Sigmoid colon (tissue), 7 donors: ENCODE data around the gene GDPD3. TPM values are rescaled to one million over a fixed set of nuclear protein-coding genes. Genes with fewer than 3 reads are reported as not detected.

Source experiments
- DNase-seq: peaks from one replicate; pipeline ENCODE4 v3.0.0-alpha.2; 2019
- H3K27ac ChIP-seq, 4 donors: fragments of 200-600 bp; sonication (generic); one replicate each; pipeline ENCODE4 v1.5.1; 2016 to 2019; ENCODE audit warnings: mild to moderate bottlenecking in 1 of 4
- H3K27me3 ChIP-seq, 3 donors: fragments of 200-600 bp; sonication (generic); one replicate each; pipeline ENCODE4 v1.5.1; 2019; ENCODE audit warnings: mild to moderate bottlenecking in 1 of 3
- H3K36me3 ChIP-seq, 4 donors: fragments of 200-600 bp; sonication (generic); one replicate each; pipeline ENCODE4 v1.5.1; 2016 to 2019
- H3K4me1 ChIP-seq, 4 donors: fragments of 200-600 bp; sonication (generic); one replicate each; pipeline ENCODE4 v1.5.1; 2017 to 2019
- H3K4me3 ChIP-seq, 4 donors: fragments of 200-600 bp; sonication (generic); one replicate each; pipeline ENCODE4 v1.5.1; 2017 to 2019; ENCODE audit warnings: mild to moderate bottlenecking in 2 of 4, moderate library complexity in 1 of 4
- H3K9me3 ChIP-seq, 4 donors: fragments of 200-600 bp in 3 of 4; sonication (generic) in 3 of 4; one replicate each; pipeline versions ENCODE4 v1.5.1 to v1.6.1; 2013 to 2019
- EP300 ChIP-seq, 4 donors: sonication (generic); formaldehyde crosslinking; IDR thresholded peaks; one replicate each; pipeline ENCODE4 v1.6.1; 2017; ENCODE audit warnings: antibody characterized with exemption in 4 of 4
- POLR2A ChIP-seq, 2 donors: fragments of 450-650 bp; IDR thresholded peaks; one replicate each; pipeline ENCODE4 v1.6.1; 2016; ENCODE audit warnings: antibody characterized with exemption in 2 of 2, mild to moderate bottlenecking in 2 of 2, moderate library complexity in 2 of 2
- POLR2AphosphoS5 ChIP-seq, 4 donors: sonication (generic); formaldehyde crosslinking; IDR thresholded peaks; one replicate each; pipeline ENCODE4 v1.6.1; 2017; ENCODE audit warnings: antibody characterized with exemption in 4 of 4
- WGBS, 2 donors: extraction: QIAGEN DNeasy Blood & Tissue Kit; methylation state at CpG; one replicate each; pipeline ENCODE4 v1.1.7; 2013; 5-methylcytosine and 5-hydroxymethylcytosine counted together
- intact Hi-C: fragments of 100-400 bp; cut with DNase I; formaldehyde crosslinking; loops from one replicate; pipeline ENCODE4 v1.15.1; 2023
- polyA plus RNA-seq, 3 donors: library from polyadenylated mRNA; stranded (reverse); fragments of 200-250 nt; gene quantifications; one replicate each; pipeline ENCODE4 v1.2.3, GENCODE V29; 2013
- total RNA-seq, 4 donors: library from RNA; depleted of rRNA; stranded (reverse); fragments of >200 nt; gene quantifications; one replicate each; pipeline ENCODE4 v1.1.0, GENCODE V29; 2016
- TF ChIP-seq, protein P1 (sequence below), 4 experiments: fragments of 450-650 bp in 3 of 4; fragments of 200-600 bp in 1 of 4; IDR thresholded peaks; one replicate each; pipeline ENCODE4 v1.5.1; 2016 to 2019; ENCODE audit warnings: antibody characterized with exemption in 4 of 4, mild to moderate bottlenecking in 3 of 4, moderate library complexity in 2 of 4
- donor health status: healthy with polysubstance abuse.
- donor health status: Bipolar disorder and iron deficiency.
- donor health status: healthy.

Gene GDPD3
- total and polyA plus RNA-seq, 7 donors: 0.54 to 68.8 (median 8.0) TPM

GRCh38 chr16:30082545-30083090 is 30.7 kb downstream of the GDPD3 start:
- 90% methylated on average over 20 of the region's 20 CpGs for WGBS, 2 donors
- Histone ChIP-seq H3K36me3 (peaks cover 21 to 81% (median 47%) of the 10 kb centered on the region in 4 donors), H3K4me1 (peaks cover 0 to 15% (median 12%) of the 10 kb centered on the region in 4 donors), H3K9me3 (no peaks in the 10 kb centered on the region), H3K27me3 (no peaks in the 10 kb centered on the region), H3K27ac (no peak overlapping the region), H3K4me3 (no peak overlapping the region)
- intact Hi-C loops: no loop called here
- TF ChIP-seq POLR2AphosphoS5 (IDR thresholded peaks at IDR 0.05): no peak
- TF ChIP-seq, protein P1, sequence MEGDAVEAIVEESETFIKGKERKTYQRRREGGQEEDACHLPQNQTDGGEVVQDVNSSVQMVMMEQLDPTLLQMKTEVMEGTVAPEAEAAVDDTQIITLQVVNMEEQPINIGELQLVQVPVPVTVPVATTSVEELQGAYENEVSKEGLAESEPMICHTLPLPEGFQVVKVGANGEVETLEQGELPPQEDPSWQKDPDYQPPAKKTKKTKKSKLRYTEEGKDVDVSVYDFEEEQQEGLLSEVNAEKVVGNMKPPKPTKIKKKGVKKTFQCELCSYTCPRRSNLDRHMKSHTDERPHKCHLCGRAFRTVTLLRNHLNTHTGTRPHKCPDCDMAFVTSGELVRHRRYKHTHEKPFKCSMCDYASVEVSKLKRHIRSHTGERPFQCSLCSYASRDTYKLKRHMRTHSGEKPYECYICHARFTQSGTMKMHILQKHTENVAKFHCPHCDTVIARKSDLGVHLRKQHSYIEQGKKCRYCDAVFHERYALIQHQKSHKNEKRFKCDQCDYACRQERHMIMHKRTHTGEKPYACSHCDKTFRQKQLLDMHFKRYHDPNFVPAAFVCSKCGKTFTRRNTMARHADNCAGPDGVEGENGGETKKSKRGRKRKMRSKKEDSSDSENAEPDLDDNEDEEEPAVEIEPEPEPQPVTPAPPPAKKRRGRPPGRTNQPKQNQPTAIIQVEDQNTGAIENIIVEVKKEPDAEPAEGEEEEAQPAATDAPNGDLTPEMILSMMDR (IDR thresholded peaks at IDR 0.05): no peak
- no peak for TF ChIP-seq EP300 (IDR thresholded peaks at IDR 0.05)
- no peak for TF ChIP-seq POLR2A (IDR thresholded peaks at IDR 0.05)
- DNase-seq: no peak

GRCh38 chr16:30079480-30079879 is 33.9 kb downstream of the GDPD3 start:
- no peaks in the 10 kb centered on the region for H3K27me3 ChIP-seq
- H3K4me3 ChIP-seq: no peak overlapping the region
- no peak for DNase-seq
- 95% methylated on average over 7 of the region's 7 CpGs for WGBS, 2 donors
- H3K4me1 ChIP-seq: peaks cover 0 to 36% (median 30%) of the 10 kb centered on the region in 4 donors
- no peak for TF ChIP-seq POLR2A (IDR thresholded peaks at IDR 0.05)
- TF ChIP-seq POLR2AphosphoS5 (IDR thresholded peaks at IDR 0.05): no peak
- TF ChIP-seq, protein P1 (IDR thresholded peaks at IDR 0.05): no peak
- no peak for TF ChIP-seq EP300 (IDR thresholded peaks at IDR 0.05)
- peaks cover 20 to 71% (median 42%) of the 10 kb centered on the region in 4 donors for H3K36me3 ChIP-seq
- no peaks in the 10 kb centered on the region for H3K9me3 ChIP-seq
- intact Hi-C loops: no loop called here
- no peak overlapping the region for H3K27ac ChIP-seq

DNA sequence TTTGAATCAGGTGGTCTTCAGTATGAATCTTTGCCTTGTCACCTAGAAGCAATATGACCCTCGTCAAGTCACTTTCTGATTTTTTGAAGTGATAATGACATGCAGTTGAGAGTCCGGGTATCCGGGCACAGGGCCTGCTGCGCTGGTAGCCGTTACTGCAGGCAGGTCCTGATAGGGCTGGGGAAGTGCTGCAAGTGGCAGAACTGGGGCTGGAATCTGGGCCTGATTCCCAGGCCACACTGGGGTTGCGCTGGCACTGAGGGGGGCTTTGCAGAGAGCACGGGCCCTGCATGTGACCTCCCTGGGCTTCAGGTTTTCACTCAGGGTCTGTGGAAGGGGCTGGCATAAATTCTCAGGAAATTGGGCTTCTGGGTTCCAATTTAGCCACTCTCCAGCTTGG is 34.6 kb downstream of the GDPD3 start:
- WGBS, 2 donors: 91 to 93% methylated on average over 7 of the region's 7 CpGs
- Histone ChIP-seq H3K27me3 (no peaks in the 10 kb centered on the region), H3K4me1 (peaks cover 0 to 36% (median 30%) of the 10 kb centered on the region in 4 donors), H3K27ac (no peak overlapping the region), H3K36me3 (peaks cover 13 to 64% (median 35%) of the 10 kb centered on the region in 4 donors), H3K4me3 (no peak overlapping the region), H3K9me3 (no peaks in the 10 kb centered on the region)
- intact Hi-C loops: no loop called here
- no peak for TF ChIP-seq EP300 (IDR thresholded peaks at IDR 0.05)
- TF ChIP-seq, protein P1 (IDR thresholded peaks at IDR 0.05): no peak
- TF ChIP-seq POLR2A (IDR thresholded peaks at IDR 0.05): no peak
- TF ChIP-seq POLR2AphosphoS5 (IDR thresholded peaks at IDR 0.05): no peak
- DNase-seq: no peak

GRCh38 chr16:30077656-30078055 is 35.7 kb downstream of the GDPD3 start:
- peaks cover 0 to 36% (median 30%) of the 10 kb centered on the region in 4 donors for H3K4me1 ChIP-seq
- no peak for TF ChIP-seq POLR2A (IDR thresholded peaks at IDR 0.05)
- no peak for TF ChIP-seq POLR2AphosphoS5 (IDR thresholded peaks at IDR 0.05)
- TF ChIP-seq, protein P1 (IDR thresholded peaks at IDR 0.05): no peak
- TF ChIP-seq EP300 (IDR thresholded peaks at IDR 0.05): no peak
- intact Hi-C loops: no loop called here
- peaks cover 3 to 64% (median 28%) of the 10 kb centered on the region in 4 donors for H3K36me3 ChIP-seq
- H3K27me3 ChIP-seq: no peaks in the 10 kb centered on the region
- H3K4me3 ChIP-seq: no peak overlapping the region
- no peak for DNase-seq
- 74 to 83% methylated on average over 6 of the region's 6 CpGs for WGBS, 2 donors
- no peak overlapping the region for H3K27ac ChIP-seq
- H3K9me3 ChIP-seq: no peaks in the 10 kb centered on the region
